ENCODE data around the gene PDE3B.
"Not testable (repeated sequence)": the region's sequence is repeated elsewhere in the genome, so short reads cannot be mapped to it uniquely, and the experiment has no call there.

PDE3B gene

DNA sequence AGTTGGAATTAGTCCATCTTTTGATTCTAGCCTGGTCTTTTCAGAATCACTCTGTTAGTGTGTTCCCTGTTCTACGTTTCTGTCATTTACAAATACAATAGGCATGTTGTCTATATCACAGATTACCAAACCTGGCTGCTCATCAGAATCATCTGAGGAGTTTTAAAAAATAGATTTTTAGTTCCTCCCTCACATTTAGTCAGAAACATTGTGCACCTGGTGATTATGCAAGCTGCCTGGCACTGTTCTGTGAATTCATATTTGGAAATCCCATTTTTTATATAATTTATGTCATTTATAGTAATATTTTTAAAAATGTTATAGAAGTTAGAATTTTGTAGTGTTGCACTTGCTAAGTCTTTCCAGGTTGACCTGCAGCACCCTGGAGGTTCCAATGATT, 107.3 kb downstream of the PDE3B start:
- DNase-seq: no peak

DNA sequence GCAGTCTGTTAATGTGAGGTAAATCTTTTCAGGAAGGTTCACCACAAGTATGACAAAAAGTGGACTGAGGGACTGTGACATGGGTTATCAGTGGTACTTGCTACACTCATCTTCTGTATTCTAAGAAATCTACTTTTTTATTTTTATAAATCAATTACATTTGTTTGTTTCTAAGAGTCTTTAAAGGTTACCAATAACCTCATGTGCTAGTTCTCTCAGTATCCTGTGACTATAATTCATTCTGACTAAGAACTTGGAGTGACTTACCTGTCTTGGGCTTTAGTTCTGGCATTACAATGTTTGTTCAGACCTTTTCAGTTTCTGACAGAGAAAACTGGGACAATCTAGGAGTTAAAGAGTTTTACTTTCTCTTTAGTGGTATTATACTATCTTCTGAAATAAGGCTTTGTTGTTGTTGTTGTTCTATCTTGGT, 108.4 kb downstream of the PDE3B start:
- DNase-seq: no peak

DNA sequence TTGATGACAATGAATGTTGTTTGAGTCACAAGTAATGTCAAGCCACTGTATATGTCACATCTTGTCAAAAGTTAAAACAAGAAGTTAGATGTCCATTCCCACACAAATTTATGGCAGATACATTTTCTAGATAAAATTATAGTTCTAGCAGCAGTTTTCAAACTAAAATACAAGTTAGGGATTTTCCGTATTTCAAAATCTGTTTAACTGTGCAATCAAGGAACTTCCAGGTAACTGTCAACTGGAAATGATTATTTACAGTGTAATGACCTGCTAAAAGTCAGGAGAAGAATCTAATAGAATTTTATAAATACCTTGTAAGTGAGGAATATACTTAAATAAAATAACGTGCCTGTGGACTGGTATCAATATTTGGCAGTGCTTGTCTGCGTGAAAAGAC, 111.5 kb downstream of the PDE3B start:
- no peak for DNase-seq

DNA sequence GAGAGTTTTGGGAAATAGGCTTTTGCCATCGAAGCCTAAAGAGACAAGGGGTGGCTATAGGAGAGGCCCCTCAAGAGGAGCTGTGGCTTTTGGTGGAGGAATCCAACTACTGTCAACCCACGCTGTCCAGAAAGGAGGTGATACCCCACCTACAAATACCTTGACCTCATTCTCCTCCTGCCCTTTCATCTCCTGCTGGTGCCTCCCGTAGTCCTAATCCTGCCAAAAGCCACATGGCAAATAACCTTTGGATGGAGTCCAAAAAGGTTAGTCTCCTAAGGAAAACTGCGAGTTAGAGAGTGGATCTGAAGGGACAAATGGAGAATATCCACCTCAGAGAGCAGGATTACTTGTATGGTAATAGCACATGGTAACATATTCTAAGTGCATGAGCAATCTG, 112.7 kb downstream of the PDE3B start:
- no peak for DNase-seq

GRCh38 chr11:14759300-14760012, 115.9 kb downstream of the PDE3B start:
- DNase-seq: not testable (repeated sequence)

DNA sequence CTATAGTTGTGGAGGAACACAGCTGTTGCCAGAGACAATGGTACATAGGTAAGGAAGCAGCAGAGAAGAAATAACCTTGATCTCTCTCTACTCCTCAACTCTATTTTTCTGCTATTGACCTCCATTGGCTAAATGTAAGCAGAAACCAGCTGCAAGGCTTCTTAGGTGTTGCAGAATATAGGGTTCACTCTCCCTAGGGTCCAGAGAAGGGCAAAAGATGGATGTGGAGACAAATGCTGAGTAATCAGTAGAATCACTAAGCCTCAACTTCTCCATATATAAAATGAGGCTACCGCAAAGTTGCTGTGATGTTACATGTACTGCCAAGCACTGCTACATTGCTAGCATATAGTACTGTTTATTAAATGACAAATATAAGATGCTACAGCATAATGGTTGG, 120.6 kb downstream of the PDE3B start:
- no peak for DNase-seq

DNA sequence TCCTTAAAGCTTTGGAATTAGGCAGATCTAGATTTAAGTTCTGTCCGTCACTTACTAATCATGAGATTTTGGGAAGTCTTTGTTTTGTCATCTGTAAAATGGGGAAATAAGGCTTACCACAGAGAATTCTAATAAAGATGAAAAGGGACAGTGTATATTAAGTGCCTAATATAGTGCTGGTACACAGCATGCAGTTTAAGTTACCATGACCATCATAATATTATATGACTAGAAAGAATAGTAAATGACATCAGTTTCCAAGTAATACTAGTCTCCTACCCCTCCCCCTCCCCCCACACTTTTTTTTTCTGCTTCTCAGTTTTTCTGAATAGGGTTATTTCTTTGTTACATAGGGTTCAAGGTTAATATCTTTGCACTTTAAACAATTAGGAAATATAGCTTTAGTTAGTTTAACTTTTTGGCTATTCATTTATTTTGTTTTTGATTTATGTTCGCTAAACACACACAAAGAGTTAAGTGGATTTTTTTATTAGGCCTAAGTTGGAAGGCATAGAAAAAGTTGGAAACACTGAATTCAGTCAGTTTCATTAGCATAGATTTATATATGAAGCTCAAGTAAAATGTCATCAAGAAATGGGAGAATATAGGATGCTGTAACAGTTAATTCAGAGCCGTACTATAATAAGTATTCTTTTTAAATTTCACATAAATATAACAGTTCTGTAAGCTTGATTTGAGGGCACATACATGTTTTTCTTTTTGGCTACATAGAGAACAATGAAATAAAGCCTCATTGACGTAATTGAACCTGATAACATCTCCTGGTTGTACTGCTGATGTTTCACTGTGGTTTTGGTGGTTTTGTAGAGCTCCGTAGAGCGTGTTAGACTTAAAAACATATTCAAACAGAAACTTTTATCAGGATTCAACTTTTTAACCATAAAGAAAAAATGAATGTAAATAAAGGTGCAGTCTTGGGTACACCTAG, 121.2 kb downstream of the PDE3B start:
- no peak for DNase-seq

GRCh38 chr11:14766585-14766984, 123.0 kb downstream of the PDE3B start:
- no peak for DNase-seq

DNA sequence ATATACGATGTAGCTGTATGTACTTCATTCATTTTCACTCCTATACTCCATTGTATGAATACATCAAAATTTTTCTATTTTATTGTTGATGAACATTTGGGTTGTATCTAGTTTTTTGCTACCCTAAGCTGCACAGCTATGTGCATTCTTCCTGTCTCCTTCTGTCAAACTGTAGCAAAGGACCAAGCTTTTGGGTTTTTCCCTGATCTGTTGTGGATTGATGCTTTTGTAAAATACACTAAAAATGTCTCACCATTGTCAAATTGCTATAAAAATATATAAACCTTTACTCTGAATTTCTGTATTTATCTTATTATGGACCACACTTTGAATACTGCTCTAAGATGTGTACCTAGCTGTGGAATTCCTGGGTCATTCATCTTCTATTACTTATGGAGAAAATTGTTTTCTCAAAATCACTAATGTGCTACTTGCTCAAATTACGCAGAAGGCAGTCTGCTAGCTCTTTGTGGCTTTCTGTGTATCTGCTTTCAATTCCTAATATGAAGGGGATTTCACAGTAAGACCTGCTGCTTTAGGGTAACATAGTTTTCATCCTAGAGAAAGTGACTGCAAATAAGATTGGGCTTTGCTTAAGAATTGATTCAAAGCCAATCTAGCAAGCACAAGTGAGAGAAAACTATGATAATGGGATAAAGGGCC, 125.1 kb downstream of the PDE3B start:
- DNase-seq: no peak

GRCh38 chr11:14773755-14774154, 130.2 kb downstream of the PDE3B start:
- no peak for DNase-seq

- DNase-seq: no peak
Measured at GRCh38 chr11:14774721-14775120, 131.1 kb downstream of the PDE3B start.

DNA sequence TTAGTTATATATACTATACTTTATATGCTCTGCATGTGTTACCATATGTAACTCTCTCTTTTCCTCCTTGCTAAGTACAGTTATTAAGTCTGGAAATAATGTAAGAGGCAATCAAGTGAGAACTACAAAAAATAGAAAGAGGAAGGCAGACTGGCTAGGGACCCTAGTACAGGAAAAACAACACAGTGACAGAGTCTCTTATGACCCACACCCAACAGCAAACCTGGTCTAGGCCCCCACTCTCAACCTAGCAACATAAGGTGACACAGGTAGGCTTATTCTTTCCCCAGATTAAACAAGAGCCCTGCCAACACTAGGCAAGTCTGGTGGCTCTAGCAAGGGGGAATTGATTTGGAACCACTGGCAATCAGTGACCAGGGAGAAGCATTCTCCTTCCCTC, 132.3 kb downstream of the PDE3B start:
- DNase-seq: no peak

- not testable (repeated sequence) for DNase-seq
Measured at GRCh38 chr11:14778460-14778859, 134.9 kb downstream of the PDE3B start.

- no peak for DNase-seq
Measured at GRCh38 chr11:14783788-14784187, 140.2 kb downstream of the PDE3B start.

- no peak for DNase-seq
Measured at GRCh38 chr11:14784230-14784629, 140.6 kb downstream of the PDE3B start.

DNA sequence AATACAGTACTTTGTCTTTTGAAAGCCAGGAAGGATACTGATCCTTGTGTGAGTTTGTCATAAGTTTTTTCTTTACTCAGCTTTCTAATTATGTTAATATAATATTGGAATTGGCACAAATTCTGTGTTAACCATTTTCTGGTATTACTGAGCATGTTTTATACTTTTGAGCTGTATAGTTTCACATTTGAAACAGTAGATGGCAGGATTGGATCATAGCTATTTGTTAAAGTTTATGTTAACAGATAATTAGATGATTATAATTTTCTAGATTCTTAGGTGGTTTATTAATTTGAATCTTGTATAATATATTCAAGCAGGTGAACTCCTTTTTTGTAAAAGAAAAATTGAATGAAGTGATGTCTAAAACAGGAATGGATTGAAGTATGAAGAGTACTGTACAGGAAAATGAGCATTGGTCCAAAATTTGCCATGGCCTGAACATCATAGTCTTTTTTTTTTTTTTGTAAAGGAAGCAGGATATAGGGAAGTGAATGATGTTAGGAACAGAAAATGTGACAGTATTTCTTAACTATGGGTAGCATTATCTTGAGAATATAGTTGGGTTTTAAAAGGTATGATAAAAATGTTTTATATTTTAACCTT, 146.4 kb downstream of the PDE3B start:
- no peak for DNase-seq

- no peak for DNase-seq
Measured at GRCh38 chr11:14793546-14793945, 149.9 kb downstream of the PDE3B start.

DNA sequence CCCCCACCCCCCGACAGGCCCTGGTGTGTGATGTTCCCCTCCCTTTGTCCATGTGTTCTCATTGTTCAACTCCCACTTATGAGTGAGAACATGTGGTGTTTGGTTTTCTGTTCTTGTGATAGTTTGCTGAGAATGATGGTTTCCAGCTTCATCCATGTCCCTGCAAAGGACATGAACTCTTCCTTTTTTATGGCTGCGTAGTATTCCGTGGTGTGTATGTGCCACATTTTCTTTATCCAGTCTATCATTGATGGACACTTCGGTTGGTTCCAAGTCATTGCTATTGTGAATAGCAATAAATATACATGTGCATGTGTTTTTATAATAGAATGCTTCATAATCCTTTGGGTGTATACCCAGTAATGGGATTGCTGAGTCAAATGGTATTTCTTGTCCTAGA, 152.4 kb downstream of the PDE3B start:
- not testable (repeated sequence) for DNase-seq

DNA sequence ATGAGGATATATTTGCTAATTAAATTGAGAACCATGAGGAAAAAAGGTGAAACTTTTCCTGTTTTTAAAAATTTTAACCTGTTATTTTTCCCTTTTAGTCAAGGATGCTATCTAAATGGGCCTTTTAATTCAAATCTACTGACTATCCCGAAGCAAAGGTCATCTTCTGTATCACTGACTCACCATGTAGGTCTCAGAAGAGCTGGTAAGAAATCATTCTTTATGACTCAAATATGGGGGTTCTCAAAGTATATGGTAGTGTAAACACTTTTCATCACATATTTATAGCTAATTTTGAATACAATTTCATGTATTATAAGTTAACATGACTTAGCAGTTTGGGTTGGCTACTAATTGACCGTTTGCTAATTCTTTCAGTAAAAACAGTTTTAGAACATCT, 160.2 kb downstream of the PDE3B start:
- no peak for DNase-seq

DNA sequence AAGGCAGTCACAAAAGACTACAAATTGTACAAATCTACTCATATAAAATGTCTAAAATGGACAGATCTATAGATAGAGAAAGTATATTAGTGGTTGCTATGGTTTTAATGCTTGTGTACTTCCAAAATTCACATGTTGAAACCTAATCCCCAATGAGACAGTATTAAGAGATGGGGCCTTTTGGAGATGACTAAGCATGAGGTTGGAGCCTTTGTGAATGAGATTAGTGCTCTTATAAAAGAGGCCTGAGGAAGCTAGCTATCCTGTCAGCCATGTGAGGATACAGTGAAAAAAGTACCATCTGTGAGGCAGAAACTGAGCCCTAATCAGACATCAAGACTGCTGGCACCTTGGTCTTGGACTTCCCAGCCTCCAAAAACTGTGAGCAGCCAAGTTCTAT, 165.9 kb downstream of the PDE3B start:
- DNase-seq: no peak

- DNase-seq: no peak
Measured at GRCh38 chr11:14812757-14813156, 169.2 kb downstream of the PDE3B start.

- no peak for DNase-seq
Measured at GRCh38 chr11:14813516-14813915, 169.9 kb downstream of the PDE3B start.

- no peak for DNase-seq
Measured at GRCh38 chr11:14818779-14819178, 175.2 kb downstream of the PDE3B start.
